Liver (tissue), 2 donors: Measurements from ENCODE around the gene MCM6.

Experiments
- TF ChIP-seq, protein P1 (sequence below): fragments of 150-350 bp; IDR thresholded peaks from 2 replicates; pipeline ENCODE4 v1.5.1; 2017; ENCODE audit warnings: improper control_type of control experiment, low read depth, low read length; ENCODE audit not compliant: missing input control
- TF ChIP-seq, protein P2 (sequence below): IDR thresholded peaks from 2 replicates; pipeline ENCODE4 v1.6.1; 2016; ENCODE audit warnings: antibody characterized with exemption
- donor health status: healthy.

DNA sequence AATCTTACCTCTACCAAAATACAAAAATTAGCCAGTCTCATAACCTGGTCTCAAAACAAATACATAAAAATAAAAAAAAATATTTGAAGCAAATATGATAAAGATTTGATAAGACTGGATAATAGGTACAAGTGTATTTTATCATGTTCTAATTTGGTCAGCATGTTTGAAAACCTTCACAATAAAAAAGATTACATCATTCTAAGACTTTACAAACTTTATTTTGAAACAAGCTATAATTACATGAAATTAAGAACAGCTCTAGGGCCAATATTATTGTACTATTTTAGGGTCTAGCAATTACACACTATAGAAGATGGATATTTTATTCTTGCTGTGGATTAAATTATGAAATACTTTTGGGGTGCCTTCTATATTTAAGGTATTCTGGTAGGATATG, 29.4 kb upstream of the MCM6 start:
- TF ChIP-seq, protein P1, sequence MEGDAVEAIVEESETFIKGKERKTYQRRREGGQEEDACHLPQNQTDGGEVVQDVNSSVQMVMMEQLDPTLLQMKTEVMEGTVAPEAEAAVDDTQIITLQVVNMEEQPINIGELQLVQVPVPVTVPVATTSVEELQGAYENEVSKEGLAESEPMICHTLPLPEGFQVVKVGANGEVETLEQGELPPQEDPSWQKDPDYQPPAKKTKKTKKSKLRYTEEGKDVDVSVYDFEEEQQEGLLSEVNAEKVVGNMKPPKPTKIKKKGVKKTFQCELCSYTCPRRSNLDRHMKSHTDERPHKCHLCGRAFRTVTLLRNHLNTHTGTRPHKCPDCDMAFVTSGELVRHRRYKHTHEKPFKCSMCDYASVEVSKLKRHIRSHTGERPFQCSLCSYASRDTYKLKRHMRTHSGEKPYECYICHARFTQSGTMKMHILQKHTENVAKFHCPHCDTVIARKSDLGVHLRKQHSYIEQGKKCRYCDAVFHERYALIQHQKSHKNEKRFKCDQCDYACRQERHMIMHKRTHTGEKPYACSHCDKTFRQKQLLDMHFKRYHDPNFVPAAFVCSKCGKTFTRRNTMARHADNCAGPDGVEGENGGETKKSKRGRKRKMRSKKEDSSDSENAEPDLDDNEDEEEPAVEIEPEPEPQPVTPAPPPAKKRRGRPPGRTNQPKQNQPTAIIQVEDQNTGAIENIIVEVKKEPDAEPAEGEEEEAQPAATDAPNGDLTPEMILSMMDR: no peak
- TF ChIP-seq, protein P2, sequence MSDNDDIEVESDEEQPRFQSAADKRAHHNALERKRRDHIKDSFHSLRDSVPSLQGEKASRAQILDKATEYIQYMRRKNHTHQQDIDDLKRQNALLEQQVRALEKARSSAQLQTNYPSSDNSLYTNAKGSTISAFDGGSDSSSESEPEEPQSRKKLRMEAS: no peak
